HTERT RPE-1 (cell line): ENCODE results near the gene ZNF84.

Experiments
- in situ Hi-C: fragments of 300-500 bp; cut with MboI; formaldehyde crosslinking; loops from 4 replicates; pipeline ENCODE4 v1.14.3; 2020; ENCODE audit warnings: low sequenced_read_pairs

ZNF84 gene

DNA sequence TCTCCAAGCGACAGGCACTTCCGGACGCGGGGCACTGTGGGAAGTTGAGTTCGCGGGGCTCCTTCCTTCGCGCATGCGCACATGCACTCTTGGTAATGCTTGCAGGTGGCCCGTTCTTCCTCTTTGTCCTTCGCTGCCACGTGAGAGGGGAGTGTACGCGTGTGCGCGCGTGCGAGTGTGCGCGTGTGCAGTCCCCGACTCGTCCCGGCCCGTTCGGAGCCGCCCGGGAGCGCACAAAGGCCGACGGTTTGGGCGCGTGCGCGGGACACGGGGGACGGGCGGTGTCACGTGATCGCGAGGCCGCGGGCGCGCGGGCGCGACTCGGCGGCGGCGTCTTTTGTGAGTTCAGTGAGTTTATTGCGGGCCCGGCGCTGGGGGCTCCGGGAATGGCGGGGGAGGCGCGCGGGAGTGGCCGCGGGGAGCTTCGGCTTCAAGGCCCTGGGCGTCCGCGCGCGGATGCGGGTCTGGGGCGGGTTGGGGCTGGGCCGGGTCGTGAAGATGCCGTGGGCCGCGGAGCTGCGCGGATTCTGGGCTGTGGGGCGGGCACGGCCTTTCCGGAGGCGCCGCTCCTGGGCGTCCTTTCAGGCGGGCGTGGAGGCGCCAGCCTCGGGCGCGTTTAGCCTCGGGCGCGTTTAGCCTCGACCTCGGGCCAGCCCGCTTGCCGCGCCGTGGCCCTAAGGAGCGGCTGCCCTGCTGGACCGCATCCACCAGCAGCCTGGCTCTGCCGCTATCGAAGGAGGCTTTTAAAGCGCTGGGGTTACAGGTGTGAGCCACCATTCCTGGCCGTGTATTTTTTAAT is at the start of gene ZNF84:
Gene ZNF84 (plus strand): TSS at position 303 of the 799 bp plus-strand sequence. CDS start 3,959 bp downstream, outside the sequence.
- in situ Hi-C loops, result no loop called here

DNA sequence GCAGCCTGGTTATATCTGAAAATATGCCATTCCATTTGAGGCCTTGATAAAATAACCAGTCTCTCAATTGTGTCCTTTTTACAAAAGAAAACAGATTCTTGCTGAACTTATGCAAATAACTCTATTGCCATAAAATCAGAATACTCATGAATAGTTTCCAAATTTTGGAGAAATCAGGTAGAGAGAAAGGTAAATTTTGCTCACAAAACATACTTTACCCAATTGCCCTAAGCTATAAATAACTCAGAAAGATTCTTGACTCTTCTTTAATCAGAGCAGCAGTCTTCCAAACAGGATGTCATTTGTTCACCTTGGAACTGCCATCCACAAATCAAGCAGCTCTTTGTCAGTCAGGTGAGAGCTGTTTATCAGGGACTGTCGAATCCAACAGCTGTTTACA is 38.6 kb upstream of the ZNF84 start:
- in situ Hi-C loops, result no loop called here

GRCh38 chr12:133010657-133011297 is 26.5 kb upstream of the ZNF84 start:
- in situ Hi-C loops, result no loop called here

- in situ Hi-C loops, result no loop called here
Observed at GRCh38 chr12:133023566-133023965, 13.7 kb upstream of the ZNF84 start.

- in situ Hi-C loops, result no loop called here
Observed at GRCh38 chr12:133026996-133027395, 10.3 kb upstream of the ZNF84 start.

DNA sequence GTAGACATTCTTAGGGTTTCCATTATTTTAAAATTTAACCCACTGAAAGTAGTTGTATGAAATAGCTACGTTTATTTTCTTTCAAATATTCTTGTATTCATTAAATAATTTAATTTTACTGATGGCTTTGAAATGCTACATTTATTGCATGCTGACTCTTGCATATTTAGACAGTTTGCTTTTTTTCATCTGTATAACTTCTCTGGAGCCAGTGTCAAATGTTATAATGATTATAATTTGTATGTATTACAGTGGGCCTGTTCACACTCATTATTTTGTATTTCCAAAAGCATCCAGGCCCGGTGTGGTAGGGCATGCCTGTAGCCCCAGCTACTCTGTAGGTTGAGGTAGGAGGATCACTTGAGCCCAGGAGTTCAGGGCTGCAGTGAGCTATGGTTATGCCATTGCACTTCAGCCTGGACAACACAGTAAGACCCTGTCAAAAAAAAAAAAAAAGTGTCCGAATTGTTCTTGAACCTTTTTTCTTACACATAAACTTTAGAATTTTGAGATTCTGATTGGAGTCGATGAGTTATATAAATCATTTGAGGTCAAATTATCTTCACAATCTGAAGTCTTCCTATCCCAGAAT is 905 bp downstream of the ZNF84 start:
- in situ Hi-C loops, result no loop called here

DNA sequence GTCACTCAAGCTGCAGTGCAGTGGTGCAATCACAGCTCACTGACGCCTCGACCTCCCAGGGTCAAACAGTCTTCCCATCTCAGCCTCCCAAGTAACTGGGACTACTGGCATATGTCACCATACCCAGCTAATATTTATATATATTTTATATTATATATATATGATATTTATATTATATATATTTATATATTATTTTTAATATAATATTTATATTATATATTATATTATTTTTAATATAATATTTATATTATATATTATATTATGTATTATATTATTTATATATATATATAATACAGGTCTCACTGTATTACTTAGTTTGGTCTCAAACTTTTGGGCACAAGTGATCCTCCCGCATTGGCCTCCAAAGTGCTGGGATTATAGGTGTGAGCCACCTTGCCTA is 9.4 kb downstream of the ZNF84 start:
- in situ Hi-C loops, result no loop called here

DNA sequence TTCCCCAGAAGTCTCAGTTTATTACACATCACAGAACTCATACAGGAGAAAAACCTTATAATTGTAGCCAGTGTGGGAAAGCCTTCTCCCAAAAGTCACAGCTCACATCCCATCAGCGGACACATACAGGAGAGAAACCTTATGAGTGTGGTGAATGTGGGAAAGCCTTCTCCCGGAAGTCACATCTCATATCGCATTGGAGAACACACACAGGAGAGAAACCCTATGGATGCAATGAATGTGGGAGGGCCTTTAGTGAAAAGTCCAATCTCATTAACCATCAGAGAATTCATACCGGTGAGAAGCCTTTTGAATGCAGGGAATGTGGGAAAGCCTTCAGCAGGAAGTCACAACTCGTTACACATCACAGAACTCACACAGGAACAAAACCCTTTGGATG is 20.1 kb downstream of the ZNF84 start:
- in situ Hi-C loops, result no loop called here

- in situ Hi-C loops, result no loop called here
Observed at GRCh38 chr12:133058203-133059113, 21.1 kb downstream of the ZNF84 start.

- in situ Hi-C loops, result no loop called here
Observed at GRCh38 chr12:133061954-133062353, 24.6 kb downstream of the ZNF84 start.

- in situ Hi-C loops, result no loop called here
Observed at GRCh38 chr12:133063556-133063955, 26.2 kb downstream of the ZNF84 start.

DNA sequence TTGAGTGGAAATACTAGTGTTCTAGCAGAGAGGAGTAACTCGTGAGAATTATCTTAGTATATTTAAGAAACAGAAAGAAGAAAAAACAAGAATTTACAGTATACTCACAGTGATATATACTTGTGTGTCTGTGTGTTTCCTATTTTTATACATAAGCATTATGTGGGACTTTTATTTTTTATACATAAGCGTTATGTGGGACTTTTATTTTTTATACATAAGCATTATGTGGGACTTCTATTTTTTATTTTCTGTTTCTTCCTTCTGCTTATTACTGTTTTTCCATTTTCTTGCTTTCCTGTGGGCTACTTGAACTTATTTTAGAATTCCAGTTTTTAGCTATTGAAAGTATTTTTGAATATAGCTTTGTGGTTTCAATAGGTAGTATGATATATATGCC is 36.5 kb downstream of the ZNF84 start:
- in situ Hi-C loops, result no loop called here

- in situ Hi-C loops, result no loop called here
Observed at GRCh38 chr12:133080026-133080367, 42.7 kb downstream of the ZNF84 start.

GRCh38 chr12:133080368-133081158 is 43.3 kb downstream of the ZNF84 start, which contains the start of gene ZNF140:
TSS of gene ZNF140 (plus strand) at chr12:133080923. CDS start at chr12:133081321, 398 bp downstream.
- in situ Hi-C loops, result no loop called here

GRCh38 chr12:133081159-133081780 is 44.0 kb downstream of the ZNF84 start:
- in situ Hi-C loops, result no loop called here

- in situ Hi-C loops, result no loop called here
Observed at GRCh38 chr12:133083345-133083744, 46.0 kb downstream of the ZNF84 start.

- in situ Hi-C loops, result no loop called here
Observed at GRCh38 chr12:133105620-133106019, 68.3 kb downstream of the ZNF84 start.

DNA sequence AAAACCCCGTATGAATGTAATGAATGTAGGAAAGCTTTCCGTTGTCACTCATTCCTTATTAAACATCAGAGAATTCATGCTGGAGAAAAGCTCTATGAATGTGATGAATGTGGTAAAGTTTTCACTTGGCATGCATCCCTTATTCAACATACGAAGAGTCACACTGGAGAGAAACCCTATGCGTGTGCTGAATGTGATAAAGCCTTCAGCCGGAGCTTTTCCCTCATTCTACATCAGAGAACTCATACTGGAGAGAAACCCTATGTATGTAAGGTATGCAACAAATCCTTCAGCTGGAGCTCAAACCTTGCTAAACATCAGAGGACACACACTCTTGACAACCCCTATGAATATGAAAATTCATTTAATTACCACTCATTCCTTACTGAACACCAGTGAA is 68.9 kb downstream of the ZNF84 start:
- in situ Hi-C loops, result no loop called here

GRCh38 chr12:133107121-133107520 is 69.8 kb downstream of the ZNF84 start:
- in situ Hi-C loops, result no loop called here

GRCh38 chr12:133108150-133108549 is 70.8 kb downstream of the ZNF84 start:
- in situ Hi-C loops, result no loop called here
